NCI-H1417 treated with DMSO at 0.1 percent for 48 hours (cell line): ENCODE measurements around the gene LOXL3.
"Not testable (repeated sequence)": the region's sequence is repeated elsewhere in the genome, so short reads cannot be mapped to it uniquely, and the experiment has no call there.

Experiments used
- DNase-seq: peaks from one replicate; lab custom pipeline; 2025; lab: John Stamatoyannopoulos, UW

Gene LOXL3

GRCh38 chr2:74489906-74490305, 63.8 kb downstream of the LOXL3 start:
- DNase-seq: no peak

GRCh38 chr2:74488643-74489481, 64.9 kb downstream of the LOXL3 start:
- DNase-seq: no peak

GRCh38 chr2:74486141-74486540, 67.6 kb downstream of the LOXL3 start:
- no peak for DNase-seq

- not testable (repeated sequence) for DNase-seq
These were observed 70.0 kb downstream of the LOXL3 start for GRCh38 chr2:74483675-74484164.

- peak; percentile 90 for DNase-seq
These were observed 70.7 kb downstream of the LOXL3 start, which contains the start of the genes CCDC142 and TTC31 for GRCh38 chr2:74482801-74483674. CCDC142 (minus strand) TSS chr2:74482998; CDS start chr2:74482837, 161 bp downstream. TTC31 (plus strand) TSS chr2:74483081; CDS start chr2:74483096, 15 bp downstream.
